A549 (cell line): ENCODE data around the gene ARHGAP42. TPM values are rescaled to one million over a fixed set of nuclear protein-coding genes. Genes with fewer than 3 reads are reported as not detected.

Source experiments
- ATAC-seq, 2 experiments: fragments of 200-7000 bp in 1 of 2; fragments of >200 bp in 1 of 2; cut with Nextera tagmentation in 1 of 2; cut with Tn5 transposase in 1 of 2; 3 replicates each; pipeline versions ENCODE4 v1.8.0 to v1.9.1; 2018 to 2020; ENCODE audit warnings: mild to moderate bottlenecking in 1 of 2, moderate library complexity in 1 of 2
- CTCF ChIA-PET: fragments of 300-600 bp; sonication (Branson Sonifier 250); formaldehyde crosslinking; extraction: SDS; loops from one replicate; lab custom pipeline; 2021; ENCODE audit warnings: antibody characterized with exemption, inconsistent platforms; lab: Yijun Ruan, JAX
- POLR2A ChIA-PET: fragments of 350-600 bp; formaldehyde crosslinking; extraction: SDS; loops from one replicate; lab custom pipeline; 2021; ENCODE audit warnings: antibody characterized with exemption, inconsistent platforms; lab: Yijun Ruan, JAX
- DNase-seq, 2 experiments: peaks; one replicate each; pipeline versions ENCODE4 v3.0.0 to v3.0.0-alpha.2; 2011 to 2016; ENCODE audit warnings: low read depth in 1 of 2, low spot score in 1 of 2
- FAIRE-seq: peaks from 2 replicates; lab custom pipeline; 2011; peaks lifted over from hg19 to GRCh38; lab: Jason Lieb, UNC
- H3K27ac ChIP-seq, 2 experiments: fragments of >200 bp; sonication (Bioruptor Twin); formaldehyde crosslinking; 3 replicates each; pipeline ENCODE4 v1.5.1; 2016 to 2017
- H3K4me1 ChIP-seq: fragments of >200 bp; sonication (Bioruptor Twin); formaldehyde crosslinking; 3 replicates; pipeline ENCODE4 v1.6.1; 2016
- H3K4me2 ChIP-seq: fragments of >200 bp; sonication (Bioruptor Twin); formaldehyde crosslinking; 3 replicates; pipeline ENCODE4 v1.6.1; 2016
- H3K4me3 ChIP-seq: fragments of >200 bp; sonication (Bioruptor Twin); formaldehyde crosslinking; 3 replicates; pipeline ENCODE4 v1.5.1; 2016
- H3K9me3 ChIP-seq: fragments of >200 bp; sonication (Bioruptor Twin); formaldehyde crosslinking; 3 replicates; pipeline ENCODE4 v1.6.1; 2016
- CBX2 ChIP-seq: fragments of 200-600 bp; sonication (generic); IDR thresholded peaks from 2 replicates; pipeline ENCODE4 v1.6.1; 2016; ENCODE audit warnings: low read depth, mild to moderate bottlenecking, borderline replicate concordance
- CBX8 ChIP-seq: fragments of 200-600 bp; sonication (generic); IDR thresholded peaks from 2 replicates; pipeline ENCODE4 v1.6.1; 2016
- CEBPB ChIP-seq, 2 experiments: fragments of >200 bp in 1 of 2; sonication (Bioruptor Twin) in 1 of 2; formaldehyde crosslinking in 1 of 2; IDR thresholded peaks; 2 replicates each; pipeline ENCODE4 v1.6.1; 2012 to 2016
- CHD4 ChIP-seq: fragments of 200-600 bp; sonication (generic); IDR thresholded peaks from 2 replicates; pipeline ENCODE4 v1.6.1; 2016; ENCODE audit warnings: antibody characterized with exemption, mild to moderate bottlenecking, borderline replicate concordance
- FOSL2 ChIP-seq, 2 experiments: fragments of 450-650 bp in 1 of 2; fragments of >200 bp in 1 of 2; sonication (Bioruptor Twin) in 1 of 2; formaldehyde crosslinking; IDR thresholded peaks; 2 replicates each; pipeline versions ENCODE4 v1.5.0 to v1.6.1; 2016 to 2020; ENCODE audit warnings: mild to moderate bottlenecking in 1 of 2, moderate library complexity in 1 of 2
- JUN ChIP-seq, 2 experiments: fragments of >200 bp; sonication (Bioruptor Twin); formaldehyde crosslinking; IDR thresholded peaks; 2 replicates in 1 of 2; 3 replicates in 1 of 2; pipeline ENCODE4 v1.6.1; 2016 to 2017
- KDM5A ChIP-seq: fragments of 200-600 bp; sonication (generic); IDR thresholded peaks from 2 replicates; pipeline ENCODE4 v1.6.1; 2016; ENCODE audit warnings: antibody characterized with exemption, mild to moderate bottlenecking
- MAZ ChIP-seq: fragments of 150-350 bp; IDR thresholded peaks from 2 replicates; pipeline ENCODE4 v1.6.1; 2014; ENCODE audit warnings: antibody characterized with exemption, low read depth, low read length, borderline replicate concordance
- NR3C1 ChIP-seq: fragments of >200 bp; sonication (Bioruptor Twin); formaldehyde crosslinking; IDR thresholded peaks from 3 replicates; pipeline ENCODE4 v1.6.1; 2017
- POLR2AphosphoS2 ChIP-seq: conservative IDR thresholded peaks from 2 replicates; pipeline ENCODE4 v1.6.1; 2012; ENCODE audit warnings: low read length, improper control_type of control experiment, inconsistent platforms
- RARB ChIP-seq: fragments of 250-450 bp; sonication (Bioruptor Pico); IDR thresholded peaks from 2 replicates; pipeline ENCODE4 v1.8.0; 2021; ENCODE audit warnings: mild to moderate bottlenecking, moderate library complexity
- SMC3 ChIP-seq: fragments of >200 bp; sonication (Bioruptor Twin); formaldehyde crosslinking; IDR thresholded peaks from 3 replicates; pipeline ENCODE4 v1.6.1; 2018; ENCODE audit warnings: inconsistent platforms
- SREBF2 ChIP-seq: fragments of 450-650 bp; IDR thresholded peaks from 2 replicates; pipeline ENCODE4 v1.6.1; 2014; ENCODE audit warnings: mild to moderate bottlenecking, moderate library complexity
- TFCP2L1 ChIP-seq: fragments of 250-450 bp; sonication (Bioruptor Pico); IDR thresholded peaks from 2 replicates; pipeline ENCODE4 v1.5.0; 2021; ENCODE audit warnings: mild to moderate bottlenecking
- ZC3H11A ChIP-seq: fragments of 450-650 bp; IDR thresholded peaks from 2 replicates; pipeline ENCODE4 v1.6.1; 2014; ENCODE audit warnings: antibody characterized with exemption, mild to moderate bottlenecking
- ZFP36 ChIP-seq: fragments of 450-650 bp; IDR thresholded peaks from 2 replicates; pipeline ENCODE4 v1.6.1; 2014; ENCODE audit warnings: borderline replicate concordance; ENCODE audit not compliant: partially characterized antibody
- WGBS: methylation state at CpG from one replicate; pipeline ENCODE4 v1.1.6; 2017; ENCODE audit errors: missing lambda C conversion rate; 5-methylcytosine and 5-hydroxymethylcytosine counted together
- polyA plus RNA-seq, 4 experiments: library from polyadenylated mRNA; depleted of rRNA in 3 of 4; stranded (reverse); fragments of >200 nt; fragmentation: RNase III in 1 of 4; extraction: RNeasy Plus Mini Kit Qiagen cat#74134 plus additional on column Dnase treatment in 1 of 4; gene quantifications; 2 replicates in 3 of 4; 3 replicates in 1 of 4; pipeline ENCODE4 v1.2.3, GENCODE V29; 2011 to 2017
- TF ChIP-seq, protein P1 (sequence below): fragments of 150-350 bp; IDR thresholded peaks from 2 replicates; pipeline ENCODE4 v1.6.1; 2014; ENCODE audit warnings: low read depth, mild to moderate bottlenecking, low read length
- TF ChIP-seq, protein P2 (sequence below): fragments of 250-450 bp; sonication (Bioruptor Pico); IDR thresholded peaks from 2 replicates; pipeline ENCODE4 v1.5.0; 2020; ENCODE audit warnings: low read depth, mild to moderate bottlenecking, moderate library complexity
- TF ChIP-seq, protein P3 (sequence below): IDR thresholded peaks from 2 replicates; pipeline ENCODE4 v1.6.1; 2012; ENCODE audit warnings: low read depth, borderline replicate concordance

Gene ARHGAP42
- polyA plus RNA-seq, 2 of the 4 experiments (the other 2 are of a cell fraction) = 5.1 to 17.0 TPM

DNA sequence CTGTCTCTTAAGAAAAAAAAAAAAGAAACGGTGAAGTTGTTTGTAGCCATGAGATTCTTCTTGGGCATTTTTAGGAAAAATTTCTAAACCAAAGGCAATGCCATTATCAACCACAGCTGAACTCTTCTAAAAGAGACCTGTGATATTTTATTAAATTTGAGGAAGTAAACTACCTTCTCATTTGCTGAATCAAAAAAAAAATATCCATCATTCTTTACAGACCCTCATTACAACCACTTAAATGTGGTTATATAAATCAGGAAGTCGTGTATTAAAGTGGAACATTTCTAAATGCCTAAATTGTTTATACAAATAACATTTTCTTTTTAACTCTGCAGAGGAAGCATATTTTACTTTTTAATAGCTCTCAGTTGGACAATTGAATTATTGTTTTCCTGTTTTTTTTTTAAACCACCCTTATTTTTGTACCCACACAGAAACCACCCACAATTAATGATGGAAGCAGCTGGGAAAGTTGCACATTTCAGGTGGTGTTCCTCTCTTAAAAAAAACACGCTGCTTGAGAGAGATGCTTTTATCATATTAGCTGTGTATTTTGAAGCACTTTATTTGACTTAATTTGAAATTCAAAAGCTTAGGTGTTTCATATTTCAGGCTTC lies 91.2 kb downstream of the ARHGAP42 start:
- Histone ChIP-seq H3K9me3 (no peaks in the 10 kb centered on the region), H3K27ac (peak overlapping the region; percentile 76 to 80), H3K4me3 (no peak overlapping the region), H3K4me2 (peak overlapping the region; percentile 82), H3K4me1 (peaks cover 42% of the 10 kb centered on the region)
- ATAC-seq = no peak
- WGBS = 23% methylated on average over 3 of the region's 3 CpGs
- POLR2A ChIA-PET = interaction anchor here (1.1 kb wide), 1 partner anchor 94 kb away, joined by 4 read pairs; no protein-coding TSS in a partner anchor
- CTCF ChIA-PET = interaction anchor here (0.9 kb wide), 1 partner anchor 19 kb away, joined by 3 read pairs; no protein-coding TSS in a partner anchor
- TF ChIP-seq POLR2AphosphoS2 (no peak), FOSL2 (IDR thresholded peaks at IDR 0.05) (no peak), FOSL2 (CRISPR knock-in tag; IDR thresholded peaks at IDR 0.05) (no peak), MAZ (no peak), CBX2 (no peak), CHD4 (no peak), CEBPB (IDR thresholded peaks at IDR 0.05) (no peak), KDM5A (no peak), JUN (IDR thresholded peaks at IDR 0.05) (no peak), TFCP2L1 (CRISPR knock-in tag) (no peak), NR3C1 (no peak)
- TF ChIP-seq, protein P1, sequence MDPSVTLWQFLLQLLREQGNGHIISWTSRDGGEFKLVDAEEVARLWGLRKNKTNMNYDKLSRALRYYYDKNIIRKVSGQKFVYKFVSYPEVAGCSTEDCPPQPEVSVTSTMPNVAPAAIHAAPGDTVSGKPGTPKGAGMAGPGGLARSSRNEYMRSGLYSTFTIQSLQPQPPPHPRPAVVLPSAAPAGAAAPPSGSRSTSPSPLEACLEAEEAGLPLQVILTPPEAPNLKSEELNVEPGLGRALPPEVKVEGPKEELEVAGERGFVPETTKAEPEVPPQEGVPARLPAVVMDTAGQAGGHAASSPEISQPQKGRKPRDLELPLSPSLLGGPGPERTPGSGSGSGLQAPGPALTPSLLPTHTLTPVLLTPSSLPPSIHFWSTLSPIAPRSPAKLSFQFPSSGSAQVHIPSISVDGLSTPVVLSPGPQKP = no peak
- TF ChIP-seq, protein P2, sequence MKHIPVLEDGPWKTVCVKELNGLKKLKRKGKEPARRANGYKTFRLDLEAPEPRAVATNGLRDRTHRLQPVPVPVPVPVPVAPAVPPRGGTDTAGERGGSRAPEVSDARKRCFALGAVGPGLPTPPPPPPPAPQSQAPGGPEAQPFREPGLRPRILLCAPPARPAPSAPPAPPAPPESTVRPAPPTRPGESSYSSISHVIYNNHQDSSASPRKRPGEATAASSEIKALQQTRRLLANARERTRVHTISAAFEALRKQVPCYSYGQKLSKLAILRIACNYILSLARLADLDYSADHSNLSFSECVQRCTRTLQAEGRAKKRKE (CRISPR knock-in tag) = no peak
- FAIRE-seq = no peak
- DNase-seq = no peak

DNA sequence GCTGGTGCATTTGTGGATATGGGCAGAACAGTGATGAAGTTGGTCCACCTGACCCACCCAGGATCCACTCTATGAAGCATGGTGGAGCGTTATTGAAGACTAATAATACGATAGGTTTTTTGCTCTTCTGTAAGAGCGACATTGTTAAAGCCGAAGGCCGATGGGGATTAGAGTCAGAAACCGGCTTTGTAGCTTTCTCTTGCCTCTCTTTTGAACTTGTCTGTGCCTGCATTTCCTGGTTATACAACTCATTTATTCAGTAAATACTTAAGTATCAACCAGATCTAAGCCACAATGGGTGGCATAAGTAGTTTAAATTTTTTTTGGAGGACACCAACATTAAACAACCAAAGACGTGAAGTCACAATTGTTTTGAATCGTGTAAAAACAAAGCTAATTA lies 93.4 kb downstream of the ARHGAP42 start:
- Histone ChIP-seq H3K4me2 (no peak overlapping the region), H3K27ac (no peak overlapping the region), H3K4me3 (no peak overlapping the region), H3K9me3 (no peaks in the 10 kb centered on the region), H3K4me1 (peaks cover 44% of the 10 kb centered on the region)
- no peak for TF ChIP-seq ZC3H11A
- no peak for TF ChIP-seq ZFP36
- TF ChIP-seq SMC3 = no peak
- TF ChIP-seq, protein P3, sequence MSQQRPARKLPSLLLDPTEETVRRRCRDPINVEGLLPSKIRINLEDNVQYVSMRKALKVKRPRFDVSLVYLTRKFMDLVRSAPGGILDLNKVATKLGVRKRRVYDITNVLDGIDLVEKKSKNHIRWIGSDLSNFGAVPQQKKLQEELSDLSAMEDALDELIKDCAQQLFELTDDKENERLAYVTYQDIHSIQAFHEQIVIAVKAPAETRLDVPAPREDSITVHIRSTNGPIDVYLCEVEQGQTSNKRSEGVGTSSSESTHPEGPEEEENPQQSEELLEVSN = no peak
- no peak for TF ChIP-seq CBX8
- no peak for TF ChIP-seq SREBF2
- TF ChIP-seq NR3C1 = no peak
- no peak for TF ChIP-seq RARB (CRISPR knock-in tag)
- CTCF ChIA-PET = interaction anchor here (0.7 kb wide), 1 partner anchor 68 kb away, joined by 3 read pairs; no protein-coding TSS in a partner anchor
- FAIRE-seq (no peak), DNase-seq (no peak), ATAC-seq (no peak)
- POLR2A ChIA-PET = no interaction called here
- WGBS = 93% methylated on average over 8 of the region's 8 CpGs
